GM12892 (cell line): ENCODE results near the gene NUAK2.

Experiments
- POLR2A ChIP-seq: IDR thresholded peaks from 2 replicates; pipeline ENCODE4 v1.6.1; 2011; ENCODE audit warnings: low read depth, low read length, control low read depth
- POLR2AphosphoS5 ChIP-seq: IDR thresholded peaks from 2 replicates; pipeline ENCODE4 v1.6.1; 2011; ENCODE audit warnings: low read depth, low read length, control low read depth
- TAF1 ChIP-seq: IDR thresholded peaks from 2 replicates; pipeline ENCODE4 v1.6.1; 2011; ENCODE audit warnings: low read depth, mild to moderate bottlenecking, control low read depth, low read length, borderline replicate concordance

DNA sequence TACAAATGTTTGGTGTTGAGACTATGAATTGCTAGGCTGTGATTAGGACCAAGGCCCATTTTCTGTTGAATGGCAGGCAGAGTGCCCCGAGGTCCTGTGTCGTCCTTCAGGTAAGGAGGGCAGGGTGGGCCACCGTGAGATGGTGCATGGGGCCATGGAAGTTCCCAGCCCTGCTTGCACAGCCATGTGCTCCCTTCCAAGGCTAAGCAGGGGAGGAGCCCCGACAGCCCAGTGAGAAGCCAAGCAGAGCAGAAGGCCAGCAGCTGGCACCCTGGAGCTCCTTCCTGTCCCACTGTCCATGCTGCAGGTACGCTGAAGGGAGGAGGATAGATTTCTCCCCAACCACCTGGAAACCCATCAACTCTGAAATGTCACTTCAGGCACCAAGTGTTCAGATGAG, 8.2 kb upstream of the NUAK2 start:
- no peak for TF ChIP-seq POLR2A
- TF ChIP-seq POLR2AphosphoS5 = no peak
- no peak for TF ChIP-seq TAF1
